ENCODE measurements around the gene PEX11B. TPM values are rescaled to one million over a fixed set of nuclear protein-coding genes. Genes with fewer than 3 reads are reported as not detected.

The PEX11B gene
- total and polyA plus RNA-seq, 2 of the 4 experiments (the other 2 are of a cell fraction) = 15.4 to 24.3 TPM

- Histone ChIP-seq H3K18ac (ENCODE audit: low read depth, low read length) (no peak overlapping the region), H2AK9ac (replicated peaks; ENCODE audit: low read depth, low read length, poor library complexity) (no peak overlapping the region), H3K9me1 (ENCODE audit: insufficient read depth, low read length) (peaks cover 6% of the 10 kb centered on the region), H4K91ac (ENCODE audit: insufficient read depth, low read depth, low read length) (no peak overlapping the region), H2AFZ (replicated peaks; ENCODE audit: low read length, poor library complexity) (no peak overlapping the region), H3K23ac (ENCODE audit: low read depth, low read length) (no peak overlapping the region), H3K4me2 (ENCODE audit: low read depth, low read length) (no peak overlapping the region), H3K4me3 (ENCODE audit: insufficient read depth, low read depth, low read length) (no peak overlapping the region), H2BK15ac (ENCODE audit: low read depth, low read length) (no peak overlapping the region; the same call in 2 of the 3 replicates), H4K20me1 (ENCODE audit: insufficient read depth, low read length) (no peaks in the 10 kb centered on the region), H3K9ac (ENCODE audit: low read depth, low read length) (no peak overlapping the region), H3K4me1 (ENCODE audit: control insufficient read depth, insufficient read depth, low read length) (peaks cover 8% of the 10 kb centered on the region), H2BK20ac (ENCODE audit: low read depth, low read length) (no peak overlapping the region), H3K36me3 (ENCODE audit: control insufficient read depth, insufficient read depth, low read length) (peaks cover 7% of the 10 kb centered on the region), H3K56ac (ENCODE audit: extremely low read depth, insufficient read depth, low read length) (no peak overlapping the region), H3K4ac (ENCODE audit: low read depth, low read length) (no peak overlapping the region), H3K79me1 (ENCODE audit: low read depth in 1 of 2, low read length in 2 of 2) (peaks cover 15 to 31% of the 10 kb centered on the region in 2 experiments), H2BK5ac (ENCODE audit: low read depth, low read length, poor library complexity, severe bottlenecking) (no peak overlapping the region), H3K14ac (replicated peaks; ENCODE audit: low read depth, low read length) (no peak overlapping the region), H2AK5ac (ENCODE audit: low read depth, low read length) (0 out of 2 replicates have a peak overlapping the region, but pooled peaks have one; percentile 21), H3K27me3 (ENCODE audit: control insufficient read depth, insufficient read depth, low read length) (no peaks in the 10 kb centered on the region), H3K27ac (ENCODE audit: insufficient read depth, low read length) (no peak overlapping the region), H2BK120ac (ENCODE audit: low read depth, low read length) (no peak overlapping the region), H4K5ac (ENCODE audit: low read depth, low read length) (no peak overlapping the region), H3K9me3 (ENCODE audit: control insufficient read depth, insufficient read depth, low read length) (no peaks in the 10 kb centered on the region), H4K8ac (ENCODE audit: low read depth in 2 of 2, low read length in 2 of 2) (no peak overlapping the region)
- BruUV-seq (replicated peaks) = no TSS peak
- 57% methylated on average over 4 of the region's 5 CpGs; no CpG with 5 or more reads in 1 of the 2 experiments for WGBS, 2 experiments (ENCODE audit: extremely low coverage in 2 of 2, insufficient read length in 1 of 2)
- ChIA-PET POLR2A (ENCODE audit: unreplicated experiment) (no interaction called here), CTCF (interaction anchor here (1.1 kb wide), 1 partner anchor 25 kb away, joined by 5 read pairs; no protein-coding TSS in a partner anchor)
- in situ Hi-C loops (cut with MboI; ENCODE audit: low sequenced_read_pairs) (loop anchor here (5.0 kb wide), 2 partner anchors 51 to 81 kb away; partner anchors contain the start of gene TXNIP), dilution Hi-C loops (cut with HindIII; ENCODE audit: low sequenced_read_pairs, unreplicated experiment) (no loop called here), intact Hi-C loops (cut with micrococcal nuclease) (loop anchor here (5.0 kb wide), 1 partner anchor 81 kb away; the partner anchor contains the start of gene TXNIP)
- peak; percentile 8 for DNase-seq
- TF ChIP-seq CHD1 (IDR thresholded peaks at IDR 0.05; ENCODE audit: low read depth, low read length) = no peak
- no peak for TF ChIP-seq RAD21 (IDR thresholded peaks at IDR 0.05; ENCODE audit: low read length)
- TF ChIP-seq FOS (IDR thresholded peaks at IDR 0.05; ENCODE audit: low read depth, low read length) = no peak
- TF ChIP-seq CEBPB (IDR thresholded peaks at IDR 0.05; ENCODE audit: low read depth, low read length) = 0 out of 2 replicates have a peak, but pooled peaks have one; percentile 16
- ATAC-seq (ENCODE audit: low read depth) = no peak
Observed at GRCh38 chr1:145916745-145917144, 1.8 kb downstream of the PEX11B start.

Measured in IMR-90 (cell line).